GM18907 (cell line): ENCODE measurements around the gene GEMIN5.
"Not testable (repeated sequence)": the region's sequence is repeated elsewhere in the genome, so short reads cannot be mapped to it uniquely, and the experiment has no call there.

Experiments used
- ATAC-seq: cut with Tn5 transposase; IDR thresholded peaks from one replicate; pipeline ENCODE4 v1.9.1; 2021; ENCODE audit warnings: mild to moderate bottlenecking, moderate library complexity; ENCODE audit not compliant: unreplicated experiment

Gene GEMIN5

DNA sequence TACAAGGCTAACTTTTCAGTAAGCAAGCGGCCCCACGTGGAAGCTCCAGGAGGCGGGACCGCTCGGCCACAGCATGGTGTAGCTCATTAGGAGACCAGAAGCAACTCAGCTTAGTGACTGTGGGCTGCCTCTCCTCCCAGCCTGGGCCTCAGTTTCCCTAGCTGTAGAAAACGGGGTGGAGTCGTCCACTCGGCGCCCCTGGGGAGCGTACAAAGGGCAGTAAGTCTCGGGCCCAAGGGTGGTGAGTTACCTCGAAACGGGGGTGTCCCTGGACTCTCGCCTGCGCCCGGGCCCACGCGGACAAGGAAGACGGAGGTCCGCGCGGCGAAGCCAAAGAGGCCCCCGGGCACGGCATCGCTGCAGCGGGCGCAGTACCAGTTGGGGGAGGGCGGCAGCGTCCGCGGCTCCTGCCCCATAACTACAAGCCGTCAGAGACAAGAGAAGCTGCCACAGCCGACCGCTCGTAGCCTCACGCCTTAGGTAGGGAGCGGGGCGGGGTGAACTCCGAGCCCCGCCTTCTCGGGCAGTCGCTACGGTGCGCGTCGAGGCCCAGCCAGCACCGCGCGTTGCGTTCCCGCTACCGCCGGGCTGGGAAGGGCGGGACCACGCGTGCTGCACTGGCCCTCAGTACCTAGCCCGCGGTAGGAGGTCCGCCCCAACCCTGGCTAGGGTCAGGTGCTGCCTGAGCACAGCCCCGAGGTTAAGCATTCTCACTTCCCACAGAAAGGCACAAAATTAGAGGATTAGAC lies at the start of gene GEMIN5:
TSS of gene GEMIN5 (minus strand) at position 494 of the 749 bp plus-strand sequence. CDS start at position 416, 78 bp downstream.
- ATAC-seq: peak; percentile 86

DNA sequence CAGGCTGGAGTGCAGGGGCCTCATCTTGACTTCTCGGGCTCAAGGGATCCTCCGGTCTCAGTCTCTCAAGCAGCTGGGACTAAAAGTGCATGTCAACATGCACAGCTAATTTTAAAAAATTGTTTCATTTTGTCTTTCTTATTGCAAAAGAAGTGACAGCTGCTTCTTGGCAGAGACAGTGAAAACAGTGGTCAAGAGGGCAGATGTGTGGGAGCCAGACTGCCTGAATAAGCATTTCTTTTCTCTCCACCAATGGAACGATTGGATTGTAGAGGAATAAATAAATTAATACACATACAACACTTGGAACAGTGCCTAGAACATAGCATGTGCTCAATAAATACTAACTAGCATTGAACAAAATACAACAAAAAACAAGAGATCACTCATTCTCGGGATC lies 48.1 kb upstream of the GEMIN5 start:
- no peak for ATAC-seq

- ATAC-seq: no peak
These were observed 47.0 kb upstream of the GEMIN5 start for GRCh38 chr5:154984946-154985516.

DNA sequence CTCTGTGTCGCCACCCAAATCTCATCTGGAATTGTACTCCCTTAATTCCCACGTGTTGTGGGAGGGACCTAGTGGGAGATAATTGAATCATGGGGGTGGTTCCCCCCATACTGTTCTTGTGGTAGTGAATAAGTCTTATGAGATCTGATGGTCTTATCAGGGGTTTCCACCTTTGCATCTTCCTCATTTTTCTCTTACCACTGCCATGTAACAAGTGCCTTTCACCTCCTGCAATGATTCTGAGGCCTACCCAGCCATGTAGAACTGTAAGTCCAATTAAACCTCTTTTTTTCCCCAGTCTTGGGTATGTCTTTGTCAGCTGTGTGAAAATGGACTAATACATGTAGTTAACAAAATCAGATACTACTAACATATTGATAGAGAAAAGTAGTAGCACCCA lies 40.3 kb upstream of the GEMIN5 start:
- not testable (repeated sequence) for ATAC-seq

GRCh38 chr5:154977409-154977808 lies 39.4 kb upstream of the GEMIN5 start:
- ATAC-seq: peak; percentile 54

DNA sequence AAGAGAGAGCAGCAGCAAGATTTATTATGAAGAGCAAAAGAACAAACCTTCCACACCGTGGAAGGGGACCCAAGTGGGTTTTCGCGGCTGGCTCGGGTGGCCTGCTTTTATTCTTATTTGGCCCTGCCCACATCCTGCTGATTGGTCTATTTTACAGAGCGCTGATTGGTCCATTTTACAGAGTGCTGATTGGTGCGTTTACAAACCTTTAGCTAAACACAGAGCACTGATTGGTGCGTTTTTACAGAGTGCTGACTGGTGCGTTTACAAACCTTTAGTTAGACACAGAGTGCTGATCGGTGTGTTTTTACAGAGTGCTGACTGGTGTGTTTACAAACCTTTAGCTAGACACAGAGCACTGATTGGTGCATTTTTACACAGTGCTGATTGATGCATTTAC lies 38.1 kb upstream of the GEMIN5 start:
- ATAC-seq: not testable (repeated sequence)

DNA sequence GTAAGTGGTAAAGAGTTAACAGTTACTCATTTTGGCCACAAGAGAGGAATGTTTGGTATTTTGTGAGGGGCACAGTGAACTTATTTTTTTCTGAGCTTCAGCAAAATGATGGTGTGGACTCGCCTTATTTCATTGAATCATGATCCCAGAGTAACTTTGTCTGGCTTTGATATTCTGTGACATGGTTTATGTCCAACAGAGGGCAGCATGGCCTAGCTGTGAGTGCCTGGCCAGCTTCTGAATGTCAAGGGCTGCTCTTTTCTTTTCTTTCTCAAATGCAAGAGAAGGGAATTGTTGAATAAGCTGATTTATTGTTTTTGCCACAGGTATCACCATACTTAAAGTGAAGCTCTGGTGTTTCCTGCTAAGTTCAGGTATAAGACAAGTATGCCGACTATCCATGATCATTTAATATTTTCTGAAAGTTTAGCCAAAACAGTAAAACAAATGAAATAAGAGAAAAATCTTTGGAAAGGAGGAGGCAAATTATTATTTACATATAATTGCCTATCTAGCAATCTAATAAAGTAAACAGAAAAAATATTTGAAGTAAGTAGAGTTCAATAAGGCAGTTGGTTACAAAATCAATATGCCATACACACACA lies 34.6 kb upstream of the GEMIN5 start:
- no peak for ATAC-seq

- ATAC-seq: no peak
These were observed 33.5 kb upstream of the GEMIN5 start for GRCh38 chr5:154971501-154971900.

GRCh38 chr5:154970759-154971158 lies 32.7 kb upstream of the GEMIN5 start:
- no peak for ATAC-seq

DNA sequence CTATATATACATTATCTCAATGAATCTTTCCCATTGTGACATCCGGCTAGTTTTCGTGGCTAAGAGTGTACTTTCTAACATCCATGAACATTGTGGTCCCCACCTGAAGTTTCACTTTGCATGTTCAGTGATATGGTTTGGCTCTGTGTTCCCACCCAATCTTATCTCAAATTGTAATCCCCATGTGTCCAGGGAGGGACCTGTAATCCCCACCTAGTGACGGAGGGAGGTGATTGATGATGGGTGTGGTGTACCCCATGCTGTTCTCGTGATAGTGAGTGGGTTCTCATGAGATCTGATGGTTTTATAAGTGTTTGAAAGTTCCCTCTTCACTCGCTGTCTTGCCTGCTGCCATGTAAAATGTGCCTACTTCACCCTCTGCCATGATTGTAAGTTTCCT lies 30.9 kb upstream of the GEMIN5 start:
- ATAC-seq: no peak

DNA sequence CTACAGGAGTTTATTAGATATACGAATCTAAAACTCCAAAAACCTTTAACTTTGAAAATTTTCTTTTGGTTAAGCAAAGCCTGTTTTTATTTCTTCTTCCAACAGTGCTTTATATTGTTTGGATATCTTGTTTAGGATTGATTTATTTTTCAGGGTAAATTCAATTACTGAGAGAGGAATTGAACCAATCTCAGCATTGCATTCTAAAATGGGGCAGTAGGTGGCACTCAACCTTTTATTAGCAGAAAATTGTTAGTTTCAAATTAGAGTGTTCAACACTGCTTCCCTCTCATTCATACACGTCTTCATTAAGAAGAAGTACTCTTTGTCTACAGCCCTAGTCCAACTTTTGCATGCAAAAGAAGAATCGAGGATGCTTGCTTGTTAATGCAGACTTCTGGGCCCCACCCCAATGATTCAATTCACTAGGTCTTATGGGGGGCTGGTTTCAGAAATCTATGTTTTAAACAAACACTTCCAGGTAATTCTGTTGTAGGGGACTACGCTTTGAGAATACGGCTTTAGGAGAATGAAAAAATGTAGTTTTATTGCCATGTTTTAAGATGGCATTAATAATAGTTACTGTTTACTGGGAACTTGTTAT lies 29.5 kb upstream of the GEMIN5 start:
- ATAC-seq: no peak

GRCh38 chr5:154966874-154967273 lies 28.9 kb upstream of the GEMIN5 start:
- no peak for ATAC-seq

DNA sequence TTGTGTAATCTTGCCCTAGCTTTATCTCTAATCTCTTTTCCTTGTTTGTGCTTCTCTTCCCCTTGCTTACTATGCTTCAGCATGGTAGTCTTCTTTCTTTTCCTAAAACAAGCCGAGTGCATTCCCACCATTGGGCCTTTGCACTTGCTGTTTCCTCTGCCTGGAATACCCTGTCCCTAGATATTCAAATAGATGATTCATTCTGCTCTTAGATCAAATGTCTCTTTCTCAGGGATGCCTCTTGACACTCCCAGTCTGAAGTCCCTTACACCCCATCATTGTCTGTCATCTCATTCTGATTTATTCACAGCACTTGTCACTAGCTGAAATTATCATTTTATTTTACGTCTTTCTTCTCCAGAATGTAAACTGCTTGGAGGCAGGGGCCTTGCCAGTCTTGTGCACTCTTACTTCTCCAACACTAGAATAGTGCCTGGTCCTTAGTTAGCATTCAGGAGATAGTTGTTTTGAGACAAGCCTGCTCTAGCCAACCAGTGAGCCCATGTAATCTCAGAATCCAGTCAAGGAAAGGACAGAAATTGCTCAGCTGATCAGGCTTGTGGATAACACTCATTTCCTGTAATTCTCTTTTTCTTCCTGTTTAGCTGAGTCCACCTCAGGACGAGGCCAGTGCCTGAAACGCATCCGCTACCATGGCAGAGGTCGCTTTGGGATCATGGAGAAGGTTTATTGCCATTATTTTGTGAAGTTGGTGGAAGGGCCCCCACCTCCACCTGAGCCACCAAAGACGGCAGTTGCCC lies 28.2 kb upstream of the GEMIN5 start:
- ATAC-seq: no peak

- ATAC-seq: peak; percentile 96
These were observed 24.5 kb upstream of the GEMIN5 start for GRCh38 chr5:154962494-154962893.

DNA sequence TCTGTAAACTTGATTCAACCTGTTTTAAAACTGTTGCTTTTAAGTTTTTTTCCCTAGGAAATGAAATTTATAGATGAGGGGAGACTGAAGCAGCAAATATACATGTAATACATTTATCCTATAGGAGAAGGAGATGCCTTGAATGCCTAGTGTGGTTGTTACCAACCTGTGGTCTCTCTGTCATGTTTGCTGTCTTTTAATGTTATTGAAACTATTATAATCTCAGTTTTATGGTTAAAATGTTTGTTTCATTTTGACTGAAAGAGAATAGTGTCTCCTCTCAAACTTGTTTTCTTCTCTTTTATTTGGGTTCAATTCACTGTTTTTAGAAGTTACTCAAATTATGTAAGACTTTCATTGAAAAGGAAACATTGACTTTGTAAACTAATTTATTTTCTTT lies 18.7 kb upstream of the GEMIN5 start:
- no peak for ATAC-seq

GRCh38 chr5:154949781-154950180 lies 11.8 kb upstream of the GEMIN5 start:
- ATAC-seq: no peak

DNA sequence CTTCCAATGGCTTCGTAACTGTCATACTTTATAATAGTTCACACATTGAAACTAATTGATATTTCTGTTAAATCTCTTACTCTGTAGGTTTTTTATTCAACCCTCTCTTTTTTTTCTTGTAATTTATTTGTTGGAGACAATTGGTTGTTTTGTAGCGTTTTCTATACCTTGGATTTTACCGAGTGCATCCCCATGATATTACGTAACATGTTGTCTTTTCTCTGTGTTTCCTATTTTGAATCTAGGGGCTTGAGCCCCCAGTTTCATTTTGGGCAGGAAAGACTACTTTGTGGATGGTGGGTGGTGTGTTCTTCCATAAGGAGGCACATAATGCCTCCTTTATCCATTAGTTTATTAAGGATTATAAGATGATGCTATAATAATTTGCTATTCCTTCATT lies 10.3 kb upstream of the GEMIN5 start:
- no peak for ATAC-seq

DNA sequence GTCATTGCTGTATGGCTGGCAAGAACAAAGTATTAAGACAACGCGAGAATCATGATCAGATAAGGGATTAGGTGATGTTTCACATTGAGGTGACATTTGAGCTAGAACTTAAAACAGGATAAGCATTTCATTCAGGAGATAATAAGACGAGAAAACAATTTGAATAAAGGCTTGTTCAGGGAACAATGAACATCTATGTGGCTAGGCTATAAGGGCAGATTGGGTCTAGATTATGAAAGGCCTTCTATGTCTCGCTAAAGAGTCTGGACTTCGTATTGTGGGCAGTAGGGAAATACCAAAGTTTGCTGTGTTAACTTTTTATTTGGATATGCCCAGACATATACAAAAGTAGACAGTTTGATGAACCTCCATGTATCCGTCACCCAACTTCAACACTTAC lies 9.8 kb upstream of the GEMIN5 start:
- no peak for ATAC-seq

DNA sequence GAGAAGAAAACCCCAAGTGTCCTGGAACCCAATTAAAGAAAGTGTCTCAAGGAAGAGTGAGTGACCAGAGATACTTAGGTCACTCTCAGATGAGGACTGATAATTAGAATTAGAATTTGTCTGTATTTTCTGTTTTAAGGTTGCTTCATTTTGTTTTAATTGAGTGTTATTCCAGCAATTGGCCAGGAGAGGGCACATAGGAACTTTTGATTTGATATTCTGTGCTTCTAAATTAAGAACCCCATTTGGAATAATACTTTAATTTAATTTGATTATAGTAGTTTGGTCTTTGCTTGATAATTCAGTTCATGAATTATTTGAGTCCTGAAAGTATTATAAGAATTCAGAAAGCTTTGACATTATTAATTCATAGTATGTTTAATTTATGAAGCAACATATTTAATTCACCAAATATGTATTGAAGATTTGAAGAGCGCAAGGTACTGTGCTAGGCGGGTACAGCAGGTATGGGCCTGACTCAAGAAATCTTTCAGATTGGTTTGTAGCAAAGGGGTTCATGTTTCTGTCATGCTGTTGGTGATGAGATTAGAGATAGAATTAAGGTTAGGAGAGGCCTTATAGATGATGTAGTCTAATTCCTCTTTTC lies 7.8 kb upstream of the GEMIN5 start:
- ATAC-seq: no peak

DNA sequence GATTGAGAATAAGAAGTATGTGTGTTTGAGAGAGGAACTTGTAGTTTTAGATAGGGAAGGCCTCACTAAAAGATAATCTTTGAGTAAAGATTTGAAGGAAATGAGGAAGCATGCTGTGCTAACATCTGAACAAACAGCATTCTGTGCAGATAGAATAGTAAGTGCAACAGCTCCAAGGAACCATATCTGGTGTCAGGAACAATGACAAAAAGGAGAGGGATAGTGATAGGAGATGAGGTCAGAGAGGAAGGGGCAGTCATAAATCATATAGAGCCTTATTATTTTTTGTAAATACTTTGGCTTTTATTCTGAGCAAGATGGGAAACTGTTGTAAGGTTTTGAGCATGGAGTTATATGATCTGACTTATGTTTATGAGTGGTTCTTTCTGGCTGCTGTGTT lies 6.7 kb upstream of the GEMIN5 start:
- ATAC-seq: no peak

DNA sequence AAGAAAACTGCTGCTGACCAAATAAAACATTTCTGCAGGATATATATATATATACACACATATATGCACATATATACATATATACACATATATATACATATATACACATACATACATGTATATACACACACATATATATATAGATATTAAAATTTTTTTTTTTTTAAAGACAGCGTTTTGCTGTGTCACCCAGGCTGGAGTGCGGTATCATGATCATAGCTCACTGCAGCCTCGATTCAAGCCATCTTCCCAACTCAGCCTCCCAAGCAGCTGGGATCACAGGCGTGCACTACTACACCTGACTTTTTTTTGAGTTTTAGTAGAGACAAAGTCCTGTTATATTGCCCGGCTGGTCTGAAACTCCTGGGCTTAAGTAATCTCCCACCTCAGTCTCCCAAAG lies 5.5 kb upstream of the GEMIN5 start:
- ATAC-seq: no peak
